GM21723 (cell line): ENCODE results near the gene MYO16.

Source experiments
- ATAC-seq: cut with Tn5 transposase; IDR thresholded peaks from one replicate; pipeline ENCODE4 v1.9.1; 2021; ENCODE audit warnings: mild to moderate bottlenecking, moderate library complexity; ENCODE audit not compliant: unreplicated experiment

MYO16 gene

GRCh38 chr13:109255141-109255856 lies 625.9 kb downstream of the MYO16 start:
- ATAC-seq = no peak

- ATAC-seq = no peak
Observed at GRCh38 chr13:109256866-109257760, 627.7 kb downstream of the MYO16 start.
